WTC11 (cell line): ENCODE data around the gene B3GNT7. TPM values are rescaled to one million over a fixed set of nuclear protein-coding genes. Genes with fewer than 3 reads are reported as not detected.

Source experiments
- ATAC-seq: fragments of 200-7000 bp; cut with Tn5 transposase; 2 replicates; pipeline ENCODE4 v1.10.0; 2021; ENCODE audit warnings: mild to moderate bottlenecking, moderate library complexity
- CTCF ChIA-PET: fragments of 300-600 bp; sonication (Branson Sonifier 250); formaldehyde crosslinking; loops from one replicate; lab custom pipeline; 2021; ENCODE audit warnings: antibody characterized with exemption; lab: Charles Lee
- POLR2A ChIA-PET: fragments of 350-600 bp; sonication (Branson Sonifier 250); formaldehyde crosslinking; loops from one replicate; lab custom pipeline; 2021; ENCODE audit warnings: antibody characterized with exemption; lab: Charles Lee
- DNase-seq: peaks from one replicate; pipeline ENCODE4 v3.0.0; 2021; ENCODE audit warnings: low spot score
- H3K27ac Mint-ChIP-seq: 2 replicates; pipeline ENCODE4 v1.8.0; 2021; ENCODE audit warnings: mixed read lengths
- H3K27me3 Mint-ChIP-seq: 2 replicates; pipeline ENCODE4 v1.8.0; 2021; ENCODE audit warnings: low read depth, mild to moderate bottlenecking, moderate library complexity, mixed read lengths
- H3K36me3 Mint-ChIP-seq: 2 replicates; pipeline ENCODE4 v1.8.0; 2021; ENCODE audit warnings: mixed read lengths
- H3K4me1 Mint-ChIP-seq: 2 replicates; pipeline ENCODE4 v1.8.0; 2022; ENCODE audit warnings: mixed read lengths
- H3K4me3 Mint-ChIP-seq: 2 replicates; pipeline ENCODE4 v1.8.0; 2021; ENCODE audit warnings: mild to moderate bottlenecking, moderate library complexity, mixed read lengths
- H3K9me3 Mint-ChIP-seq: 2 replicates; pipeline ENCODE4 v1.8.0; 2021; ENCODE audit warnings: mixed read lengths
- CREM ChIP-seq: sonication (generic); formaldehyde crosslinking; IDR thresholded peaks from 2 replicates; pipeline ENCODE4 v1.8.1; 2022; ENCODE audit warnings: mild to moderate bottlenecking, missing genetic modification reagents, moderate library complexity
- FOXJ3 ChIP-seq: sonication (generic); formaldehyde crosslinking; IDR thresholded peaks from 2 replicates; pipeline ENCODE4 v1.9.0; 2021; ENCODE audit warnings: missing genetic modification reagents, mild to moderate bottlenecking, borderline replicate concordance
- KAT7 ChIP-seq: sonication (generic); formaldehyde crosslinking; IDR thresholded peaks from 2 replicates; pipeline ENCODE4 v1.8.1; 2023; ENCODE audit warnings: missing genetic modification reagents, mild to moderate bottlenecking, borderline replicate concordance
- NR2C2 ChIP-seq: sonication (generic); formaldehyde crosslinking; IDR thresholded peaks from 2 replicates; pipeline ENCODE4 v1.8.0; 2022; ENCODE audit warnings: mild to moderate bottlenecking, missing genetic modification reagents
- NR3C1 ChIP-seq: sonication (generic); formaldehyde crosslinking; conservative IDR thresholded peaks from 2 replicates; pipeline ENCODE4 v1.8.1; 2023; ENCODE audit warnings: low read depth, mild to moderate bottlenecking, missing genetic modification reagents
- PREB ChIP-seq: sonication (generic); formaldehyde crosslinking; IDR thresholded peaks from 2 replicates; pipeline ENCODE4 v1.8.1; 2022; ENCODE audit warnings: mild to moderate bottlenecking, missing genetic modification reagents, moderate library complexity, borderline replicate concordance
- ZNF138 ChIP-seq: sonication (generic); formaldehyde crosslinking; conservative IDR thresholded peaks from 2 replicates; pipeline ENCODE4 v1.8.1; 2022; ENCODE audit warnings: mild to moderate bottlenecking, moderate library complexity, missing genetic modification reagents
- ZNF232 ChIP-seq: sonication (generic); formaldehyde crosslinking; IDR thresholded peaks from 2 replicates; pipeline ENCODE4 v1.8.0; 2022; ENCODE audit warnings: mild to moderate bottlenecking, missing genetic modification reagents
- ZNF281 ChIP-seq: sonication (generic); formaldehyde crosslinking; IDR thresholded peaks from 2 replicates; pipeline ENCODE4 v1.8.0; 2023; ENCODE audit warnings: mild to moderate bottlenecking, missing genetic modification reagents
- ZNF396 ChIP-seq: fragments of 250-450 bp; sonication (Bioruptor Pico); IDR thresholded peaks from 2 replicates; pipeline ENCODE4 v1.8.0; 2021; ENCODE audit warnings: mild to moderate bottlenecking, moderate library complexity, borderline replicate concordance
- total RNA-seq: library from RNA; stranded (reverse); gene quantifications from 3 replicates; pipeline ENCODE4 v1.2.3, GENCODE V29; 2021
- TF ChIP-seq, protein P1 (sequence below): sonication (generic); formaldehyde crosslinking; IDR thresholded peaks from 2 replicates; pipeline ENCODE4 v1.8.1; 2023; ENCODE audit warnings: mild to moderate bottlenecking, moderate library complexity, missing genetic modification reagents
- TF ChIP-seq, protein P2 (sequence below): sonication (generic); formaldehyde crosslinking; IDR thresholded peaks from 2 replicates; pipeline ENCODE4 v1.8.0; 2022; ENCODE audit warnings: missing genetic modification reagents
- TF ChIP-seq, protein P3 (sequence below): fragments of 250-450 bp; sonication (Bioruptor Pico); IDR thresholded peaks from 2 replicates; pipeline ENCODE4 v1.9.0; 2021; ENCODE audit warnings: mild to moderate bottlenecking, borderline replicate concordance

B3GNT7 gene
- total RNA-seq, 1 experiment from 2014 or later: 151 TPM

- no peaks in the 10 kb centered on the region for H3K9me3 Mint-ChIP-seq
- no peak for TF ChIP-seq CREM (CRISPR knock-in tag)
- no peak for TF ChIP-seq PREB (CRISPR knock-in tag)
- no peak for TF ChIP-seq ZNF396 (CRISPR knock-in tag)
- TF ChIP-seq, protein P1, sequence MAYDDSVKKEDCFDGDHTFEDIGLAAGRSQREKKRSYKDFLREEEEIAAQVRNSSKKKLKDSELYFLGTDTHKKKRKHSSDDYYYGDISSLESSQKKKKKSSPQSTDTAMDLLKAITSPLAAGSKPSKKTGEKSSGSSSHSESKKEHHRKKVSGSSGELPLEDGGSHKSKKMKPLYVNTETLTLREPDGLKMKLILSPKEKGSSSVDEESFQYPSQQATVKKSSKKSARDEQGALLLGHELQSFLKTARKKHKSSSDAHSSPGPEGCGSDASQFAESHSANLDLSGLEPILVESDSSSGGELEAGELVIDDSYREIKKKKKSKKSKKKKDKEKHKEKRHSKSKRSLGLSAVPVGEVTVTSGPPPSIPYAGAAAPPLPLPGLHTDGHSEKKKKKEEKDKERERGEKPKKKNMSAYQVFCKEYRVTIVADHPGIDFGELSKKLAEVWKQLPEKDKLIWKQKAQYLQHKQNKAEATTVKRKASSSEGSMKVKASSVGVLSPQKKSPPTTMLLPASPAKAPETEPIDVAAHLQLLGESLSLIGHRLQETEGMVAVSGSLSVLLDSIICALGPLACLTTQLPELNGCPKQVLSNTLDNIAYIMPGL (CRISPR knock-in tag): no peak
- no peak for TF ChIP-seq FOXJ3
- TF ChIP-seq, protein P2, sequence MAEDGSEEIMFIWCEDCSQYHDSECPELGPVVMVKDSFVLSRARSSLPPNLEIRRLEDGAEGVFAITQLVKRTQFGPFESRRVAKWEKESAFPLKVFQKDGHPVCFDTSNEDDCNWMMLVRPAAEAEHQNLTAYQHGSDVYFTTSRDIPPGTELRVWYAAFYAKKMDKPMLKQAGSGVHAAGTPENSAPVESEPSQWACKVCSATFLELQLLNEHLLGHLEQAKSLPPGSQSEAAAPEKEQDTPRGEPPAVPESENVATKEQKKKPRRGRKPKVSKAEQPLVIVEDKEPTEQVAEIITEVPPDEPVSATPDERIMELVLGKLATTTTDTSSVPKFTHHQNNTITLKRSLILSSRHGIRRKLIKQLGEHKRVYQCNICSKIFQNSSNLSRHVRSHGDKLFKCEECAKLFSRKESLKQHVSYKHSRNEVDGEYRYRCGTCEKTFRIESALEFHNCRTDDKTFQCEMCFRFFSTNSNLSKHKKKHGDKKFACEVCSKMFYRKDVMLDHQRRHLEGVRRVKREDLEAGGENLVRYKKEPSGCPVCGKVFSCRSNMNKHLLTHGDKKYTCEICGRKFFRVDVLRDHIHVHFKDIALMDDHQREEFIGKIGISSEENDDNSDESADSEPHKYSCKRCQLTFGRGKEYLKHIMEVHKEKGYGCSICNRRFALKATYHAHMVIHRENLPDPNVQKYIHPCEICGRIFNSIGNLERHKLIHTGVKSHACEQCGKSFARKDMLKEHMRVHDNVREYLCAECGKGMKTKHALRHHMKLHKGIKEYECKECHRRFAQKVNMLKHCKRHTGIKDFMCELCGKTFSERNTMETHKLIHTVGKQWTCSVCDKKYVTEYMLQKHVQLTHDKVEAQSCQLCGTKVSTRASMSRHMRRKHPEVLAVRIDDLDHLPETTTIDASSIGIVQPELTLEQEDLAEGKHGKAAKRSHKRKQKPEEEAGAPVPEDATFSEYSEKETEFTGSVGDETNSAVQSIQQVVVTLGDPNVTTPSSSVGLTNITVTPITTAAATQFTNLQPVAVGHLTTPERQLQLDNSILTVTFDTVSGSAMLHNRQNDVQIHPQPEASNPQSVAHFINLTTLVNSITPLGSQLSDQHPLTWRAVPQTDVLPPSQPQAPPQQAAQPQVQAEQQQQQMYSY (CRISPR knock-in tag): no peak
- no peak for TF ChIP-seq KAT7 (CRISPR knock-in tag)
- no peak for TF ChIP-seq ZNF232
- TF ChIP-seq NR2C2: no peak
These were observed 43.9 kb upstream of the B3GNT7 start for GRCh38 chr2:231351648-231352047.

DNA sequence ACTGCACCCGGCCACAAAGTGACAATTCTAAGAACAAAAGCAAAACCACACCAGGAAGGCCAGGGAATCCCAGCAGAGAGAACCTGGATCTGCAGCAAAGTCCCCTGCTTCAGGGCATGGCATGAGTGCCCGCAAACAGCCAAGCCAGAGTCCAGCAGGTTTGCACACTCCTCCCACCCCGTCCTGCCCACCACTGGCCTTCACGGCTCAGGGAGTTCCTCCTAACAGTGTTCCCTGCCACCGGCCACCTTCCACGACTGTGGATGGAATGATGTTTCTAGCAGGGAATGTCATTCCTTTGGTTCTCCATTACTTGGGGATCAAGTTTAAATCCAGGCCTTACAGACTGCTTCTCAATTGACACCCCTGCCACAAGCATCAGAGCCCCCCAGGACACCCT, 42.0 kb upstream of the B3GNT7 start:
- Mint-ChIP-seq H3K36me3 (peaks cover 3% of the 10 kb centered on the region), H3K4me1 (peaks cover 29% of the 10 kb centered on the region)
- no peak for TF ChIP-seq ZNF138 (CRISPR knock-in tag)
- TF ChIP-seq ZNF281 (CRISPR knock-in tag): no peak
- TF ChIP-seq NR3C1 (CRISPR knock-in tag): no peak
- TF ChIP-seq, protein P3, sequence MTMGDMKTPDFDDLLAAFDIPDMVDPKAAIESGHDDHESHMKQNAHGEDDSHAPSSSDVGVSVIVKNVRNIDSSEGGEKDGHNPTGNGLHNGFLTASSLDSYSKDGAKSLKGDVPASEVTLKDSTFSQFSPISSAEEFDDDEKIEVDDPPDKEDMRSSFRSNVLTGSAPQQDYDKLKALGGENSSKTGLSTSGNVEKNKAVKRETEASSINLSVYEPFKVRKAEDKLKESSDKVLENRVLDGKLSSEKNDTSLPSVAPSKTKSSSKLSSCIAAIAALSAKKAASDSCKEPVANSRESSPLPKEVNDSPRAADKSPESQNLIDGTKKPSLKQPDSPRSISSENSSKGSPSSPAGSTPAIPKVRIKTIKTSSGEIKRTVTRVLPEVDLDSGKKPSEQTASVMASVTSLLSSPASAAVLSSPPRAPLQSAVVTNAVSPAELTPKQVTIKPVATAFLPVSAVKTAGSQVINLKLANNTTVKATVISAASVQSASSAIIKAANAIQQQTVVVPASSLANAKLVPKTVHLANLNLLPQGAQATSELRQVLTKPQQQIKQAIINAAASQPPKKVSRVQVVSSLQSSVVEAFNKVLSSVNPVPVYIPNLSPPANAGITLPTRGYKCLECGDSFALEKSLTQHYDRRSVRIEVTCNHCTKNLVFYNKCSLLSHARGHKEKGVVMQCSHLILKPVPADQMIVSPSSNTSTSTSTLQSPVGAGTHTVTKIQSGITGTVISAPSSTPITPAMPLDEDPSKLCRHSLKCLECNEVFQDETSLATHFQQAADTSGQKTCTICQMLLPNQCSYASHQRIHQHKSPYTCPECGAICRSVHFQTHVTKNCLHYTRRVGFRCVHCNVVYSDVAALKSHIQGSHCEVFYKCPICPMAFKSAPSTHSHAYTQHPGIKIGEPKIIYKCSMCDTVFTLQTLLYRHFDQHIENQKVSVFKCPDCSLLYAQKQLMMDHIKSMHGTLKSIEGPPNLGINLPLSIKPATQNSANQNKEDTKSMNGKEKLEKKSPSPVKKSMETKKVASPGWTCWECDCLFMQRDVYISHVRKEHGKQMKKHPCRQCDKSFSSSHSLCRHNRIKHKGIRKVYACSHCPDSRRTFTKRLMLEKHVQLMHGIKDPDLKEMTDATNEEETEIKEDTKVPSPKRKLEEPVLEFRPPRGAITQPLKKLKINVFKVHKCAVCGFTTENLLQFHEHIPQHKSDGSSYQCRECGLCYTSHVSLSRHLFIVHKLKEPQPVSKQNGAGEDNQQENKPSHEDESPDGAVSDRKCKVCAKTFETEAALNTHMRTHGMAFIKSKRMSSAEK (CRISPR knock-in tag): no peak
- TF ChIP-seq ZNF396 (CRISPR knock-in tag): no peak
- TF ChIP-seq, all 79 proteins: peak for 0
- ChIA-PET POLR2A (no interaction called here), CTCF (interaction anchor here (0.6 to 1.1 kb wide), 2 partner anchors 11 to 320 kb away, joined by 4 to 6 read pairs; no protein-coding TSS in a partner anchor)
- Mint-ChIP-seq H3K27ac (no peak overlapping the region), H3K9me3 (no peaks in the 10 kb centered on the region), H3K27me3 (no peaks in the 10 kb centered on the region), H3K4me3 (no peak overlapping the region)
- ATAC-seq: no peak
- no peak for DNase-seq

More at GRCh38 chr2:231351648-231352047, 43.9 kb upstream of the B3GNT7 start:
- H3K27ac Mint-ChIP-seq: no peak overlapping the region
- no peaks in the 10 kb centered on the region for H3K27me3 Mint-ChIP-seq
- ChIA-PET POLR2A (no interaction called here), CTCF (no interaction called here)
- no peak overlapping the region for H3K4me3 Mint-ChIP-seq
- DNase-seq (no peak), ATAC-seq (no peak)
- H3K36me3 Mint-ChIP-seq: peaks cover 3% of the 10 kb centered on the region
- H3K4me1 Mint-ChIP-seq: peaks cover 21% of the 10 kb centered on the region
